GM23338 (cell line): Measurements from ENCODE around the gene CSRP2. TPM values are rescaled to one million over a fixed set of nuclear protein-coding genes. Genes with fewer than 3 reads are reported as not detected.

ENCODE experiments used
- ATAC-seq: fragments of 200-7000 bp; cut with Tn5 transposase; 3 replicates; pipeline ENCODE4 v1.9.1; 2020
- DNase-seq: peaks from one replicate; pipeline ENCODE4 v3.0.0-alpha.2; 2015; ENCODE audit warnings: low spot score
- H2AFZ ChIP-seq: fragments of 200-600 bp; sonication (generic); 2 replicates; pipeline ENCODE4 v1.8.0; 2016; ENCODE audit warnings: antibody characterized with exemption, mild to moderate bottlenecking, moderate library complexity
- H3F3A ChIP-seq: fragments of 200-600 bp; sonication (generic); replicated peaks from 2 replicates; pipeline ENCODE4 v1.8.0; 2017; ENCODE audit warnings: antibody characterized with exemption, mixed run types, low read depth
- H3K27ac ChIP-seq: fragments of 200-600 bp; sonication (generic); 2 replicates; pipeline ENCODE4 v1.6.1; 2016; ENCODE audit warnings: low read depth
- H3K27me3 ChIP-seq: fragments of 200-600 bp; sonication (generic); 2 replicates; pipeline ENCODE4 v1.8.0; 2016; ENCODE audit warnings: mild to moderate bottlenecking, mixed run types, moderate library complexity; ENCODE audit not compliant: insufficient read depth
- H3K36me3 ChIP-seq: fragments of 200-600 bp; sonication (generic); 2 replicates; pipeline ENCODE4 v1.8.0; 2016; ENCODE audit warnings: mild to moderate bottlenecking; ENCODE audit not compliant: insufficient read depth
- H3K4me1 ChIP-seq: fragments of 200-600 bp; sonication (generic); 2 replicates; pipeline ENCODE4 v1.8.0; 2016; ENCODE audit warnings: mild to moderate bottlenecking, moderate library complexity; ENCODE audit not compliant: insufficient read depth
- H3K4me2 ChIP-seq: fragments of 200-600 bp; sonication (generic); 2 replicates; pipeline ENCODE4 v1.7.1; 2017; ENCODE audit warnings: mixed run types
- H3K4me3 ChIP-seq: fragments of 200-600 bp; sonication (generic); 2 replicates; pipeline ENCODE4 v1.6.1; 2016; ENCODE audit warnings: mixed run types
- H3K79me2 ChIP-seq: fragments of 200-600 bp; sonication (generic); replicated peaks from 2 replicates; pipeline ENCODE4 v1.8.0; 2017; ENCODE audit warnings: mild to moderate bottlenecking; ENCODE audit not compliant: insufficient read depth
- H3K9me2 ChIP-seq: fragments of 200-600 bp; sonication (generic); 2 replicates; pipeline ENCODE4 v1.8.0; 2017; ENCODE audit not compliant: insufficient read depth
- H4K20me1 ChIP-seq: fragments of 200-600 bp; sonication (generic); replicated peaks from 2 replicates; pipeline ENCODE4 v1.8.0; 2017; ENCODE audit warnings: mild to moderate bottlenecking; ENCODE audit not compliant: insufficient read depth
- H3K27ac Mint-ChIP-seq: 2 replicates; pipeline ENCODE4 v1.8.0; 2020; ENCODE audit warnings: inconsistent platforms, mild to moderate bottlenecking, moderate library complexity, mixed read lengths
- H3K27me3 Mint-ChIP-seq: 3 replicates; pipeline ENCODE4 v1.8.0; 2022; ENCODE audit warnings: low read depth, mild to moderate bottlenecking, moderate library complexity, mixed read lengths, inconsistent platforms; ENCODE audit not compliant: insufficient read depth, poor library complexity
- H3K36me3 Mint-ChIP-seq: 3 replicates; pipeline ENCODE4 v1.8.0; 2021; ENCODE audit warnings: low read depth, mild to moderate bottlenecking, inconsistent platforms, moderate library complexity, mixed read lengths
- H3K4me1 Mint-ChIP-seq: 3 replicates; pipeline ENCODE4 v1.8.0; 2020; ENCODE audit warnings: mild to moderate bottlenecking, inconsistent platforms, mixed read lengths
- H3K4me3 Mint-ChIP-seq: 3 replicates; pipeline ENCODE4 v1.8.0; 2021; ENCODE audit warnings: moderate library complexity, mild to moderate bottlenecking, inconsistent platforms, mixed read lengths
- H3K9me3 Mint-ChIP-seq: 3 replicates; pipeline ENCODE4 v1.8.0; 2020; ENCODE audit warnings: moderate library complexity, mild to moderate bottlenecking, inconsistent platforms, mixed read lengths
- CREB1 ChIP-seq: fragments of 250-450 bp; sonication (Bioruptor Pico); IDR thresholded peaks from 2 replicates; pipeline ENCODE4 v1.5.0; 2020; ENCODE audit warnings: low read depth, mild to moderate bottlenecking, moderate library complexity
- CTCF ChIP-seq, 2 experiments: fragments of 200-600 bp in 1 of 2; sonication (generic) in 1 of 2; conservative IDR thresholded peaks; 2 replicates each; pipeline versions ENCODE4 v1.5.1 to v1.6.1; 2016 to 2017; ENCODE audit warnings: antibody characterized with exemption in 2 of 2, low read depth in 2 of 2, mild to moderate bottlenecking in 2 of 2, moderate library complexity in 1 of 2
- EZH2 ChIP-seq: fragments of 200-600 bp; sonication (generic); IDR thresholded peaks from one replicate; pipeline ENCODE4 v1.8.0; 2017; ENCODE audit warnings: antibody characterized with exemption, mild to moderate bottlenecking, low read depth; ENCODE audit not compliant: unreplicated experiment
- JUNB ChIP-seq: IDR thresholded peaks from one replicate; pipeline ENCODE4 v1.6.1; 2016; ENCODE audit warnings: antibody characterized with exemption; ENCODE audit not compliant: unreplicated experiment
- ZNF114 ChIP-seq: fragments of 250-450 bp; sonication (Bioruptor Pico); IDR thresholded peaks from 2 replicates; pipeline ENCODE4 v1.5.0; 2020; ENCODE audit warnings: mild to moderate bottlenecking, moderate library complexity
- polyA plus RNA-seq: library from polyadenylated mRNA; unstranded; fragments of >200 nt; fragmentation: Nextera tagmentation; extraction: Ambion mirVana; gene quantifications from 2 replicates; pipeline ENCODE4 v1.2.1, GENCODE V29; 2016
- total RNA-seq: library from RNA; depleted of rRNA; stranded (reverse); fragments of >200 nt; shearing (Covaris generic); gene quantifications from 2 replicates; pipeline ENCODE4 v1.2.3, GENCODE V29; 2014
- TF ChIP-seq, protein P1 (sequence below): IDR thresholded peaks from one replicate; pipeline ENCODE4 v1.6.1; 2018; ENCODE audit warnings: antibody characterized with exemption; ENCODE audit not compliant: unreplicated experiment
- TF ChIP-seq, protein P2 (sequence below): fragments of 250-450 bp; sonication (Bioruptor Pico); IDR thresholded peaks from 2 replicates; pipeline ENCODE4 v1.5.0; 2020; ENCODE audit warnings: mild to moderate bottlenecking, moderate library complexity

CSRP2 gene
- total and polyA plus RNA-seq, 2 experiments from 2014 or later = 166 to 315 TPM

DNA sequence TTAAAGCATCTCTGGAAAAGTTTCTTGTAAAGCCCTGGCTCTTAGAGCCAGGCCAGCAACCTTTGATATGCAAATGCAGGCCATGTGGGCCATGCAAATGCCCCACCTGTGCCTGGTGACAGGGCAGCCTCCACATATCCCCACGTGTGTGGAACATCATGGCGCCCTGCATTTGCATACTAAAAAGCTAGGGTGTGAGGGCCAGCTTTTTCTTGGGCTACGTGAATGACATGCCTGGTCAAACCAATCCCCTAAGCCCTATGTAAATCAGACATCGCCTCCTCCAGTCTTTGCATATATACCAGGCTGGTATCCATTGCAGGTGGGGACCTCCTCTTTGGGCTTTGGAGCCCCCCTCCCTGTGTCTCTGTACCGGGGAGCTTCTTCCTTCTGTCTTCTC lies 6.4 kb downstream of the CSRP2 start:
- H3F3A ChIP-seq = no peaks in the 10 kb centered on the region
- H2AFZ ChIP-seq = no peak overlapping the region
- no peaks in the 10 kb centered on the region for H3K9me2 ChIP-seq
- peak; percentile 89 for DNase-seq
- H3K36me3 ChIP-seq = no peaks in the 10 kb centered on the region
- H3K4me1 Mint-ChIP-seq = peaks cover 63% of the 10 kb centered on the region
- H3K27me3 ChIP-seq = no peaks in the 10 kb centered on the region
- ATAC-seq = peak; percentile 85
- H3K4me3 ChIP-seq = no peak overlapping the region
- H3K27me3 Mint-ChIP-seq = peaks cover 4% of the 10 kb centered on the region
- H3K4me3 Mint-ChIP-seq = peak overlapping the region; percentile 47
- peaks cover 24% of the 10 kb centered on the region for H3K36me3 Mint-ChIP-seq
- peak overlapping the region; percentile 52 for H3K4me2 ChIP-seq
- peak overlapping the region; percentile 82 for H3K27ac Mint-ChIP-seq
- H3K9me3 Mint-ChIP-seq = no peaks in the 10 kb centered on the region
- H4K20me1 ChIP-seq = peaks cover 16% of the 10 kb centered on the region
- TF ChIP-seq CREB1 = 0 out of 2 replicates have a peak, but pooled peaks have one; percentile 57
- no peak for TF ChIP-seq CTCF (conservative IDR thresholded peaks at IDR 0.05; ENCODE audit: low read depth in 2 of 2)
- TF ChIP-seq, protein P1, sequence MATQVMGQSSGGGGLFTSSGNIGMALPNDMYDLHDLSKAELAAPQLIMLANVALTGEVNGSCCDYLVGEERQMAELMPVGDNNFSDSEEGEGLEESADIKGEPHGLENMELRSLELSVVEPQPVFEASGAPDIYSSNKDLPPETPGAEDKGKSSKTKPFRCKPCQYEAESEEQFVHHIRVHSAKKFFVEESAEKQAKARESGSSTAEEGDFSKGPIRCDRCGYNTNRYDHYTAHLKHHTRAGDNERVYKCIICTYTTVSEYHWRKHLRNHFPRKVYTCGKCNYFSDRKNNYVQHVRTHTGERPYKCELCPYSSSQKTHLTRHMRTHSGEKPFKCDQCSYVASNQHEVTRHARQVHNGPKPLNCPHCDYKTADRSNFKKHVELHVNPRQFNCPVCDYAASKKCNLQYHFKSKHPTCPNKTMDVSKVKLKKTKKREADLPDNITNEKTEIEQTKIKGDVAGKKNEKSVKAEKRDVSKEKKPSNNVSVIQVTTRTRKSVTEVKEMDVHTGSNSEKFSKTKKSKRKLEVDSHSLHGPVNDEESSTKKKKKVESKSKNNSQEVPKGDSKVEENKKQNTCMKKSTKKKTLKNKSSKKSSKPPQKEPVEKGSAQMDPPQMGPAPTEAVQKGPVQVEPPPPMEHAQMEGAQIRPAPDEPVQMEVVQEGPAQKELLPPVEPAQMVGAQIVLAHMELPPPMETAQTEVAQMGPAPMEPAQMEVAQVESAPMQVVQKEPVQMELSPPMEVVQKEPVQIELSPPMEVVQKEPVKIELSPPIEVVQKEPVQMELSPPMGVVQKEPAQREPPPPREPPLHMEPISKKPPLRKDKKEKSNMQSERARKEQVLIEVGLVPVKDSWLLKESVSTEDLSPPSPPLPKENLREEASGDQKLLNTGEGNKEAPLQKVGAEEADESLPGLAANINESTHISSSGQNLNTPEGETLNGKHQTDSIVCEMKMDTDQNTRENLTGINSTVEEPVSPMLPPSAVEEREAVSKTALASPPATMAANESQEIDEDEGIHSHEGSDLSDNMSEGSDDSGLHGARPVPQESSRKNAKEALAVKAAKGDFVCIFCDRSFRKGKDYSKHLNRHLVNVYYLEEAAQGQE = no peak
- peaks cover 38% of the 10 kb centered on the region for H3K4me1 ChIP-seq
- peaks cover 95% of the 10 kb centered on the region for H3K79me2 ChIP-seq
- 0 out of 2 replicates have a peak overlapping the region, but pooled peaks have one; percentile 61 for H3K27ac ChIP-seq

DNA sequence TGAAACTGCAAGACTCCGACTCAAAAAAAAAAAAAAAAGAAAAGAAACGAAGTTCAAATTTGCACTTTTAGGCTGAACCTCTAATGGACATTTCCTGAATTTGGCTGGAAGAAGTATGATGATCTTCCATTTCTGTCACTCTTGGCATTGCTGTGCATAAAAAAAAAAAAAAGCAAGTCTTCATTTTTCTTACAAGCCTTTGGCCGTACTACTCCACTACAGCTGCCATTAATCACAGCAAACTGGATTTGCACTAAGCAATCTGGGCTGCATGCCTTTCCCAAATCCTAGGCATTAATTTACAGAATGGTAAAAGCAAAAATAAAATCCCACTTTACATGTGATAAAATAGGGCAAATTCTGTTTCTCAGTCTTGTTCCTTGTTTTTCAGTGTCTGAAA lies 7.1 kb downstream of the CSRP2 start:
- Mint-ChIP-seq H3K36me3 (peaks cover 25% of the 10 kb centered on the region), H3K27me3 (peaks cover 6% of the 10 kb centered on the region), H3K4me3 (peak overlapping the region; percentile 7; the same call in 1 of the 3 replicates), H3K27ac (peak overlapping the region; percentile 82), H3K9me3 (no peaks in the 10 kb centered on the region), H3K4me1 (peaks cover 59% of the 10 kb centered on the region)
- H3K36me3 ChIP-seq = no peaks in the 10 kb centered on the region
- no peaks in the 10 kb centered on the region for H3K9me2 ChIP-seq
- H4K20me1 ChIP-seq = peaks cover 16% of the 10 kb centered on the region
- H3K4me1 ChIP-seq = peaks cover 35% of the 10 kb centered on the region
- H2AFZ ChIP-seq = no peak overlapping the region
- no peak overlapping the region for H3K27ac ChIP-seq
- ATAC-seq (no peak), DNase-seq (no peak)
- no peak overlapping the region for H3K4me3 ChIP-seq
- peak overlapping the region; percentile 52 for H3K4me2 ChIP-seq
- H3F3A ChIP-seq = no peaks in the 10 kb centered on the region
- H3K27me3 ChIP-seq = no peaks in the 10 kb centered on the region
- H3K79me2 ChIP-seq = peaks cover 92% of the 10 kb centered on the region
- TF ChIP-seq CTCF (conservative IDR thresholded peaks at IDR 0.05; ENCODE audit: low read depth in 2 of 2) (no peak), EZH2 (no peak), ZNF114 (no peak), JUNB (no peak), CREB1 (no peak)
- TF ChIP-seq, protein P2, sequence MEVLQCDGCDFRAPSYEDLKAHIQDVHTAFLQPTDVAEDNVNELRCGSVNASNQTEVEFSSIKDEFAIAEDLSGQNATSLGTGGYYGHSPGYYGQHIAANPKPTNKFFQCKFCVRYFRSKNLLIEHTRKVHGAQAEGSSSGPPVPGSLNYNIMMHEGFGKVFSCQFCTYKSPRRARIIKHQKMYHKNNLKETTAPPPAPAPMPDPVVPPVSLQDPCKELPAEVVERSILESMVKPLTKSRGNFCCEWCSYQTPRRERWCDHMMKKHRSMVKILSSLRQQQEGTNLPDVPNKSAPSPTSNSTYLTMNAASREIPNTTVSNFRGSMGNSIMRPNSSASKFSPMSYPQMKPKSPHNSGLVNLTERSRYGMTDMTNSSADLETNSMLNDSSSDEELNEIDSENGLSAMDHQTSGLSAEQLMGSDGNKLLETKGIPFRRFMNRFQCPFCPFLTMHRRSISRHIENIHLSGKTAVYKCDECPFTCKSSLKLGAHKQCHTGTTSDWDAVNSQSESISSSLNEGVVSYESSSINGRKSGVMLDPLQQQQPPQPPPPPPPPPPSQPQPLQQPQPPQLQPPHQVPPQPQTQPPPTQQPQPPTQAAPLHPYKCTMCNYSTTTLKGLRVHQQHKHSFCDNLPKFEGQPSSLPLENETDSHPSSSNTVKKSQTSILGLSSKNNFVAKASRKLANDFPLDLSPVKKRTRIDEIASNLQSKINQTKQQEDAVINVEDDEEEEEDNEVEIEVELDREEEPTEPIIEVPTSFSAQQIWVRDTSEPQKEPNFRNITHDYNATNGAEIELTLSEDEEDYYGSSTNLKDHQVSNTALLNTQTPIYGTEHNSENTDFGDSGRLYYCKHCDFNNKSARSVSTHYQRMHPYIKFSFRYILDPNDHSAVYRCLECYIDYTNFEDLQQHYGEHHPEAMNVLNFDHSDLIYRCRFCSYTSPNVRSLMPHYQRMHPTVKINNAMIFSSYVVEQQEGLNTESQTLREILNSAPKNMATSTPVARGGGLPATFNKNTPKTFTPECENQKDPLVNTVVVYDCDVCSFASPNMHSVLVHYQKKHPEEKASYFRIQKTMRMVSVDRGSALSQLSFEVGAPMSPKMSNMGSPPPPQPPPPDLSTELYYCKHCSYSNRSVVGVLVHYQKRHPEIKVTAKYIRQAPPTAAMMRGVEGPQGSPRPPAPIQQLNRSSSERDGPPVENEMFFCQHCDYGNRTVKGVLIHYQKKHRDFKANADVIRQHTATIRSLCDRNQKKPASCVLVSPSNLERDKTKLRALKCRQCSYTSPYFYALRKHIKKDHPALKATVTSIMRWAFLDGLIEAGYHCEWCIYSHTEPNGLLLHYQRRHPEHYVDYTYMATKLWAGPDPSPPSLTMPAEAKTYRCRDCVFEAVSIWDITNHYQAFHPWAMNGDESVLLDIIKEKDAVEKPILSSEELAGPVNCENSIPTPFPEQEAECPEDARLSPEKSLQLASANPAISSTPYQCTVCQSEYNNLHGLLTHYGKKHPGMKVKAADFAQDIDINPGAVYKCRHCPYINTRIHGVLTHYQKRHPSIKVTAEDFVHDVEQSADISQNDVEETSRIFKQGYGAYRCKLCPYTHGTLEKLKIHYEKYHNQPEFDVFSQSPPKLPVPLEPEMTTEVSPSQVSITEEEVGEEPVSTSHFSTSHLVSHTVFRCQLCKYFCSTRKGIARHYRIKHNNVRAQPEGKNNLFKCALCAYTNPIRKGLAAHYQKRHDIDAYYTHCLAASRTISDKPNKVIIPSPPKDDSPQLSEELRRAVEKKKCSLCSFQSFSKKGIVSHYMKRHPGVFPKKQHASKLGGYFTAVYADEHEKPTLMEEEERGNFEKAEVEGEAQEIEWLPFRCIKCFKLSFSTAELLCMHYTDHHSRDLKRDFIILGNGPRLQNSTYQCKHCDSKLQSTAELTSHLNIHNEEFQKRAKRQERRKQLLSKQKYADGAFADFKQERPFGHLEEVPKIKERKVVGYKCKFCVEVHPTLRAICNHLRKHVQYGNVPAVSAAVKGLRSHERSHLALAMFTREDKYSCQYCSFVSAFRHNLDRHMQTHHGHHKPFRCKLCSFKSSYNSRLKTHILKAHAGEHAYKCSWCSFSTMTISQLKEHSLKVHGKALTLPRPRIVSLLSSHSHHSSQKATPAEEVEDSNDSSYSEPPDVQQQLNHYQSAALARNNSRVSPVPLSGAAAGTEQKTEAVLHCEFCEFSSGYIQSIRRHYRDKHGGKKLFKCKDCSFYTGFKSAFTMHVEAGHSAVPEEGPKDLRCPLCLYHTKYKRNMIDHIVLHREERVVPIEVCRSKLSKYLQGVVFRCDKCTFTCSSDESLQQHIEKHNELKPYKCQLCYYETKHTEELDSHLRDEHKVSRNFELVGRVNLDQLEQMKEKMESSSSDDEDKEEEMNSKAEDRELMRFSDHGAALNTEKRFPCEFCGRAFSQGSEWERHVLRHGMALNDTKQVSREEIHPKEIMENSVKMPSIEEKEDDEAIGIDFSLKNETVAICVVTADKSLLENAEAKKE (CRISPR knock-in tag) = no peak
